GM23338 (cell line): ENCODE results near the gene SGMS2. TPM values are rescaled to one million over a fixed set of nuclear protein-coding genes. Genes with fewer than 3 reads are reported as not detected.

ENCODE experiments used
- ATAC-seq: fragments of 200-7000 bp; cut with Tn5 transposase; 3 replicates; pipeline ENCODE4 v1.9.1; 2020
- DNase-seq: peaks from one replicate; pipeline ENCODE4 v3.0.0-alpha.2; 2015; ENCODE audit warnings: low spot score
- H2AFZ ChIP-seq: fragments of 200-600 bp; sonication (generic); 2 replicates; pipeline ENCODE4 v1.8.0; 2016; ENCODE audit warnings: antibody characterized with exemption, mild to moderate bottlenecking, moderate library complexity
- H3F3A ChIP-seq: fragments of 200-600 bp; sonication (generic); replicated peaks from 2 replicates; pipeline ENCODE4 v1.8.0; 2017; ENCODE audit warnings: antibody characterized with exemption, mixed run types, low read depth
- H3K27ac ChIP-seq: fragments of 200-600 bp; sonication (generic); 2 replicates; pipeline ENCODE4 v1.6.1; 2016; ENCODE audit warnings: low read depth
- H3K27me3 ChIP-seq: fragments of 200-600 bp; sonication (generic); 2 replicates; pipeline ENCODE4 v1.8.0; 2016; ENCODE audit warnings: mild to moderate bottlenecking, mixed run types, moderate library complexity; ENCODE audit not compliant: insufficient read depth
- H3K36me3 ChIP-seq: fragments of 200-600 bp; sonication (generic); 2 replicates; pipeline ENCODE4 v1.8.0; 2016; ENCODE audit warnings: mild to moderate bottlenecking; ENCODE audit not compliant: insufficient read depth
- H3K4me1 ChIP-seq: fragments of 200-600 bp; sonication (generic); 2 replicates; pipeline ENCODE4 v1.8.0; 2016; ENCODE audit warnings: mild to moderate bottlenecking, moderate library complexity; ENCODE audit not compliant: insufficient read depth
- H3K4me2 ChIP-seq: fragments of 200-600 bp; sonication (generic); 2 replicates; pipeline ENCODE4 v1.7.1; 2017; ENCODE audit warnings: mixed run types
- H3K4me3 ChIP-seq: fragments of 200-600 bp; sonication (generic); 2 replicates; pipeline ENCODE4 v1.6.1; 2016; ENCODE audit warnings: mixed run types
- H3K79me2 ChIP-seq: fragments of 200-600 bp; sonication (generic); replicated peaks from 2 replicates; pipeline ENCODE4 v1.8.0; 2017; ENCODE audit warnings: mild to moderate bottlenecking; ENCODE audit not compliant: insufficient read depth
- H3K9me2 ChIP-seq: fragments of 200-600 bp; sonication (generic); 2 replicates; pipeline ENCODE4 v1.8.0; 2017; ENCODE audit not compliant: insufficient read depth
- H4K20me1 ChIP-seq: fragments of 200-600 bp; sonication (generic); replicated peaks from 2 replicates; pipeline ENCODE4 v1.8.0; 2017; ENCODE audit warnings: mild to moderate bottlenecking; ENCODE audit not compliant: insufficient read depth
- H3K27ac Mint-ChIP-seq: 2 replicates; pipeline ENCODE4 v1.8.0; 2020; ENCODE audit warnings: inconsistent platforms, mild to moderate bottlenecking, moderate library complexity, mixed read lengths
- H3K27me3 Mint-ChIP-seq: 3 replicates; pipeline ENCODE4 v1.8.0; 2022; ENCODE audit warnings: low read depth, mild to moderate bottlenecking, moderate library complexity, mixed read lengths, inconsistent platforms; ENCODE audit not compliant: insufficient read depth, poor library complexity
- H3K36me3 Mint-ChIP-seq: 3 replicates; pipeline ENCODE4 v1.8.0; 2021; ENCODE audit warnings: low read depth, mild to moderate bottlenecking, inconsistent platforms, moderate library complexity, mixed read lengths
- H3K4me1 Mint-ChIP-seq: 3 replicates; pipeline ENCODE4 v1.8.0; 2020; ENCODE audit warnings: mild to moderate bottlenecking, inconsistent platforms, mixed read lengths
- H3K4me3 Mint-ChIP-seq: 3 replicates; pipeline ENCODE4 v1.8.0; 2021; ENCODE audit warnings: moderate library complexity, mild to moderate bottlenecking, inconsistent platforms, mixed read lengths
- H3K9me3 Mint-ChIP-seq: 3 replicates; pipeline ENCODE4 v1.8.0; 2020; ENCODE audit warnings: moderate library complexity, mild to moderate bottlenecking, inconsistent platforms, mixed read lengths
- CREB1 ChIP-seq: fragments of 250-450 bp; sonication (Bioruptor Pico); IDR thresholded peaks from 2 replicates; pipeline ENCODE4 v1.5.0; 2020; ENCODE audit warnings: low read depth, mild to moderate bottlenecking, moderate library complexity
- CTCF ChIP-seq, 2 experiments: fragments of 200-600 bp in 1 of 2; sonication (generic) in 1 of 2; conservative IDR thresholded peaks; 2 replicates each; pipeline versions ENCODE4 v1.5.1 to v1.6.1; 2016 to 2017; ENCODE audit warnings: antibody characterized with exemption in 2 of 2, low read depth in 2 of 2, mild to moderate bottlenecking in 2 of 2, moderate library complexity in 1 of 2
- EZH2 ChIP-seq: fragments of 200-600 bp; sonication (generic); IDR thresholded peaks from one replicate; pipeline ENCODE4 v1.8.0; 2017; ENCODE audit warnings: antibody characterized with exemption, mild to moderate bottlenecking, low read depth; ENCODE audit not compliant: unreplicated experiment
- EZH2phosphoT487 ChIP-seq: fragments of 200-600 bp; sonication (generic); IDR thresholded peaks from one replicate; pipeline ENCODE4 v1.8.1; 2018; ENCODE audit warnings: antibody characterized with exemption; ENCODE audit not compliant: unreplicated experiment
- JUNB ChIP-seq: IDR thresholded peaks from one replicate; pipeline ENCODE4 v1.6.1; 2016; ENCODE audit warnings: antibody characterized with exemption; ENCODE audit not compliant: unreplicated experiment
- NANOG ChIP-seq: IDR thresholded peaks from 2 replicates; pipeline ENCODE4 v1.6.1; 2016; ENCODE audit warnings: antibody characterized with exemption, borderline replicate concordance
- POLR2AphosphoS5 ChIP-seq: IDR thresholded peaks from 2 replicates; pipeline ENCODE4 v1.6.1; 2016; ENCODE audit warnings: antibody characterized with exemption, low read depth
- STAT1 ChIP-seq: IDR thresholded peaks from one replicate; pipeline ENCODE4 v1.6.1; 2016; ENCODE audit warnings: antibody characterized with exemption; ENCODE audit not compliant: unreplicated experiment
- ZNF114 ChIP-seq: fragments of 250-450 bp; sonication (Bioruptor Pico); IDR thresholded peaks from 2 replicates; pipeline ENCODE4 v1.5.0; 2020; ENCODE audit warnings: mild to moderate bottlenecking, moderate library complexity
- ZNF331 ChIP-seq: fragments of 250-450 bp; sonication (Bioruptor Pico); IDR thresholded peaks from 2 replicates; pipeline ENCODE4 v1.5.0; 2020; ENCODE audit warnings: low read depth, mild to moderate bottlenecking, moderate library complexity
- polyA plus RNA-seq: library from polyadenylated mRNA; unstranded; fragments of >200 nt; fragmentation: Nextera tagmentation; extraction: Ambion mirVana; gene quantifications from 2 replicates; pipeline ENCODE4 v1.2.1, GENCODE V29; 2016
- total RNA-seq: library from RNA; depleted of rRNA; stranded (reverse); fragments of >200 nt; shearing (Covaris generic); gene quantifications from 2 replicates; pipeline ENCODE4 v1.2.3, GENCODE V29; 2014
- TF ChIP-seq, protein P1 (sequence below): fragments of 250-450 bp; sonication (Bioruptor Pico); IDR thresholded peaks from 2 replicates; pipeline ENCODE4 v1.5.0; 2020; ENCODE audit warnings: mild to moderate bottlenecking, moderate library complexity
- TF ChIP-seq, protein P2 (sequence below): IDR thresholded peaks from one replicate; pipeline ENCODE4 v1.6.1; 2018; ENCODE audit warnings: antibody characterized with exemption; ENCODE audit not compliant: unreplicated experiment
- TF ChIP-seq, protein P3 (sequence below): IDR thresholded peaks from 2 replicates; pipeline ENCODE4 v1.6.1; 2016; ENCODE audit warnings: antibody characterized with exemption

SGMS2 gene
- total and polyA plus RNA-seq, 2 experiments from 2014 or later, result 0.35 to 1.1 TPM

- H3K4me1 Mint-ChIP-seq, result no peaks in the 10 kb centered on the region
- no peak overlapping the region for H3K4me3 Mint-ChIP-seq
- H3K27me3 Mint-ChIP-seq, result no peaks in the 10 kb centered on the region
- peak; percentile 79 for DNase-seq
- Histone ChIP-seq H3K36me3 (peaks cover 8% of the 10 kb centered on the region), H2AFZ (no peak overlapping the region), H4K20me1 (no peaks in the 10 kb centered on the region), H3K9me2 (peaks cover 10% of the 10 kb centered on the region), H3K4me3 (no peak overlapping the region), H3K27ac (no peak overlapping the region), H3K4me2 (no peak overlapping the region), H3K27me3 (no peaks in the 10 kb centered on the region), H3F3A (no peaks in the 10 kb centered on the region), H3K4me1 (no peaks in the 10 kb centered on the region), H3K79me2 (no peaks in the 10 kb centered on the region)
- H3K9me3 Mint-ChIP-seq, result peaks cover 62% of the 10 kb centered on the region
- H3K27ac Mint-ChIP-seq, result no peak overlapping the region
- peaks cover 32% of the 10 kb centered on the region for H3K36me3 Mint-ChIP-seq
- TF ChIP-seq, protein P1, sequence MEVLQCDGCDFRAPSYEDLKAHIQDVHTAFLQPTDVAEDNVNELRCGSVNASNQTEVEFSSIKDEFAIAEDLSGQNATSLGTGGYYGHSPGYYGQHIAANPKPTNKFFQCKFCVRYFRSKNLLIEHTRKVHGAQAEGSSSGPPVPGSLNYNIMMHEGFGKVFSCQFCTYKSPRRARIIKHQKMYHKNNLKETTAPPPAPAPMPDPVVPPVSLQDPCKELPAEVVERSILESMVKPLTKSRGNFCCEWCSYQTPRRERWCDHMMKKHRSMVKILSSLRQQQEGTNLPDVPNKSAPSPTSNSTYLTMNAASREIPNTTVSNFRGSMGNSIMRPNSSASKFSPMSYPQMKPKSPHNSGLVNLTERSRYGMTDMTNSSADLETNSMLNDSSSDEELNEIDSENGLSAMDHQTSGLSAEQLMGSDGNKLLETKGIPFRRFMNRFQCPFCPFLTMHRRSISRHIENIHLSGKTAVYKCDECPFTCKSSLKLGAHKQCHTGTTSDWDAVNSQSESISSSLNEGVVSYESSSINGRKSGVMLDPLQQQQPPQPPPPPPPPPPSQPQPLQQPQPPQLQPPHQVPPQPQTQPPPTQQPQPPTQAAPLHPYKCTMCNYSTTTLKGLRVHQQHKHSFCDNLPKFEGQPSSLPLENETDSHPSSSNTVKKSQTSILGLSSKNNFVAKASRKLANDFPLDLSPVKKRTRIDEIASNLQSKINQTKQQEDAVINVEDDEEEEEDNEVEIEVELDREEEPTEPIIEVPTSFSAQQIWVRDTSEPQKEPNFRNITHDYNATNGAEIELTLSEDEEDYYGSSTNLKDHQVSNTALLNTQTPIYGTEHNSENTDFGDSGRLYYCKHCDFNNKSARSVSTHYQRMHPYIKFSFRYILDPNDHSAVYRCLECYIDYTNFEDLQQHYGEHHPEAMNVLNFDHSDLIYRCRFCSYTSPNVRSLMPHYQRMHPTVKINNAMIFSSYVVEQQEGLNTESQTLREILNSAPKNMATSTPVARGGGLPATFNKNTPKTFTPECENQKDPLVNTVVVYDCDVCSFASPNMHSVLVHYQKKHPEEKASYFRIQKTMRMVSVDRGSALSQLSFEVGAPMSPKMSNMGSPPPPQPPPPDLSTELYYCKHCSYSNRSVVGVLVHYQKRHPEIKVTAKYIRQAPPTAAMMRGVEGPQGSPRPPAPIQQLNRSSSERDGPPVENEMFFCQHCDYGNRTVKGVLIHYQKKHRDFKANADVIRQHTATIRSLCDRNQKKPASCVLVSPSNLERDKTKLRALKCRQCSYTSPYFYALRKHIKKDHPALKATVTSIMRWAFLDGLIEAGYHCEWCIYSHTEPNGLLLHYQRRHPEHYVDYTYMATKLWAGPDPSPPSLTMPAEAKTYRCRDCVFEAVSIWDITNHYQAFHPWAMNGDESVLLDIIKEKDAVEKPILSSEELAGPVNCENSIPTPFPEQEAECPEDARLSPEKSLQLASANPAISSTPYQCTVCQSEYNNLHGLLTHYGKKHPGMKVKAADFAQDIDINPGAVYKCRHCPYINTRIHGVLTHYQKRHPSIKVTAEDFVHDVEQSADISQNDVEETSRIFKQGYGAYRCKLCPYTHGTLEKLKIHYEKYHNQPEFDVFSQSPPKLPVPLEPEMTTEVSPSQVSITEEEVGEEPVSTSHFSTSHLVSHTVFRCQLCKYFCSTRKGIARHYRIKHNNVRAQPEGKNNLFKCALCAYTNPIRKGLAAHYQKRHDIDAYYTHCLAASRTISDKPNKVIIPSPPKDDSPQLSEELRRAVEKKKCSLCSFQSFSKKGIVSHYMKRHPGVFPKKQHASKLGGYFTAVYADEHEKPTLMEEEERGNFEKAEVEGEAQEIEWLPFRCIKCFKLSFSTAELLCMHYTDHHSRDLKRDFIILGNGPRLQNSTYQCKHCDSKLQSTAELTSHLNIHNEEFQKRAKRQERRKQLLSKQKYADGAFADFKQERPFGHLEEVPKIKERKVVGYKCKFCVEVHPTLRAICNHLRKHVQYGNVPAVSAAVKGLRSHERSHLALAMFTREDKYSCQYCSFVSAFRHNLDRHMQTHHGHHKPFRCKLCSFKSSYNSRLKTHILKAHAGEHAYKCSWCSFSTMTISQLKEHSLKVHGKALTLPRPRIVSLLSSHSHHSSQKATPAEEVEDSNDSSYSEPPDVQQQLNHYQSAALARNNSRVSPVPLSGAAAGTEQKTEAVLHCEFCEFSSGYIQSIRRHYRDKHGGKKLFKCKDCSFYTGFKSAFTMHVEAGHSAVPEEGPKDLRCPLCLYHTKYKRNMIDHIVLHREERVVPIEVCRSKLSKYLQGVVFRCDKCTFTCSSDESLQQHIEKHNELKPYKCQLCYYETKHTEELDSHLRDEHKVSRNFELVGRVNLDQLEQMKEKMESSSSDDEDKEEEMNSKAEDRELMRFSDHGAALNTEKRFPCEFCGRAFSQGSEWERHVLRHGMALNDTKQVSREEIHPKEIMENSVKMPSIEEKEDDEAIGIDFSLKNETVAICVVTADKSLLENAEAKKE (CRISPR knock-in tag), result no peak
- no peak for TF ChIP-seq EZH2phosphoT487
- TF ChIP-seq ZNF114 (CRISPR knock-in tag), result no peak
- TF ChIP-seq STAT1, result no peak
- no peak for TF ChIP-seq ZNF331 (CRISPR knock-in tag)
- TF ChIP-seq POLR2AphosphoS5, result no peak
- TF ChIP-seq EZH2, result no peak
- TF ChIP-seq, protein P2, sequence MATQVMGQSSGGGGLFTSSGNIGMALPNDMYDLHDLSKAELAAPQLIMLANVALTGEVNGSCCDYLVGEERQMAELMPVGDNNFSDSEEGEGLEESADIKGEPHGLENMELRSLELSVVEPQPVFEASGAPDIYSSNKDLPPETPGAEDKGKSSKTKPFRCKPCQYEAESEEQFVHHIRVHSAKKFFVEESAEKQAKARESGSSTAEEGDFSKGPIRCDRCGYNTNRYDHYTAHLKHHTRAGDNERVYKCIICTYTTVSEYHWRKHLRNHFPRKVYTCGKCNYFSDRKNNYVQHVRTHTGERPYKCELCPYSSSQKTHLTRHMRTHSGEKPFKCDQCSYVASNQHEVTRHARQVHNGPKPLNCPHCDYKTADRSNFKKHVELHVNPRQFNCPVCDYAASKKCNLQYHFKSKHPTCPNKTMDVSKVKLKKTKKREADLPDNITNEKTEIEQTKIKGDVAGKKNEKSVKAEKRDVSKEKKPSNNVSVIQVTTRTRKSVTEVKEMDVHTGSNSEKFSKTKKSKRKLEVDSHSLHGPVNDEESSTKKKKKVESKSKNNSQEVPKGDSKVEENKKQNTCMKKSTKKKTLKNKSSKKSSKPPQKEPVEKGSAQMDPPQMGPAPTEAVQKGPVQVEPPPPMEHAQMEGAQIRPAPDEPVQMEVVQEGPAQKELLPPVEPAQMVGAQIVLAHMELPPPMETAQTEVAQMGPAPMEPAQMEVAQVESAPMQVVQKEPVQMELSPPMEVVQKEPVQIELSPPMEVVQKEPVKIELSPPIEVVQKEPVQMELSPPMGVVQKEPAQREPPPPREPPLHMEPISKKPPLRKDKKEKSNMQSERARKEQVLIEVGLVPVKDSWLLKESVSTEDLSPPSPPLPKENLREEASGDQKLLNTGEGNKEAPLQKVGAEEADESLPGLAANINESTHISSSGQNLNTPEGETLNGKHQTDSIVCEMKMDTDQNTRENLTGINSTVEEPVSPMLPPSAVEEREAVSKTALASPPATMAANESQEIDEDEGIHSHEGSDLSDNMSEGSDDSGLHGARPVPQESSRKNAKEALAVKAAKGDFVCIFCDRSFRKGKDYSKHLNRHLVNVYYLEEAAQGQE, result no peak
- TF ChIP-seq NANOG, result no peak
- TF ChIP-seq JUNB, result no peak
- TF ChIP-seq CREB1 (CRISPR knock-in tag), result no peak
- no peak for TF ChIP-seq CTCF (conservative IDR thresholded peaks at IDR 0.05; ENCODE audit: low read depth in 2 of 2)
- TF ChIP-seq, protein P3, sequence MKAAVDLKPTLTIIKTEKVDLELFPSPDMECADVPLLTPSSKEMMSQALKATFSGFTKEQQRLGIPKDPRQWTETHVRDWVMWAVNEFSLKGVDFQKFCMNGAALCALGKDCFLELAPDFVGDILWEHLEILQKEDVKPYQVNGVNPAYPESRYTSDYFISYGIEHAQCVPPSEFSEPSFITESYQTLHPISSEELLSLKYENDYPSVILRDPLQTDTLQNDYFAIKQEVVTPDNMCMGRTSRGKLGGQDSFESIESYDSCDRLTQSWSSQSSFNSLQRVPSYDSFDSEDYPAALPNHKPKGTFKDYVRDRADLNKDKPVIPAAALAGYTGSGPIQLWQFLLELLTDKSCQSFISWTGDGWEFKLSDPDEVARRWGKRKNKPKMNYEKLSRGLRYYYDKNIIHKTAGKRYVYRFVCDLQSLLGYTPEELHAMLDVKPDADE, result no peak
- no peak for ATAC-seq
Measured at GRCh38 chr4:107780665-107781064, 44.1 kb upstream of the SGMS2 start.
